SK-MEL-5 (cell line): ENCODE measurements around the gene ORMDL3. TPM values are rescaled to one million over a fixed set of nuclear protein-coding genes. Genes with fewer than 3 reads are reported as not detected.
"Not testable (repeated sequence)": the region's sequence is repeated elsewhere in the genome, so short reads cannot be mapped to it uniquely, and the experiment has no call there.

ENCODE experiments used
- DNase-seq: peaks from one replicate; pipeline ENCODE4 v3.0.0-alpha.2; 2016; ENCODE audit warnings: low read depth, low spot score
- in situ Hi-C: cut with HindIII; loops from 2 replicates; pipeline ENCODE4 v1.10.0; 2016; ENCODE audit warnings: low sequenced_read_pairs, high pct_unique_total_duplicates, low pct_unique_long_range_greater_than_20kb
- total RNA-seq: library from RNA; depleted of rRNA; stranded (reverse); fragments of >200 nt; shearing (Covaris generic); gene quantifications from 2 replicates; pipeline ENCODE4 v1.2.3, GENCODE V29; 2014

Gene ORMDL3
- total RNA-seq, 1 experiment from 2014 or later: 32.4 TPM

GRCh38 chr17:39952680-39953470, 25.5 kb upstream of the ORMDL3 start:
- in situ Hi-C loops: no loop called here
- DNase-seq: peak; percentile 94

- in situ Hi-C loops: no loop called here
- no peak for DNase-seq
These were observed 24.7 kb upstream of the ORMDL3 start for GRCh38 chr17:39951924-39952679.

GRCh38 chr17:39950871-39951348, 23.5 kb upstream of the ORMDL3 start:
- DNase-seq: no peak
- in situ Hi-C loops: no loop called here

GRCh38 chr17:39949028-39949427, 21.6 kb upstream of the ORMDL3 start:
- in situ Hi-C loops: no loop called here
- DNase-seq: no peak

GRCh38 chr17:39948489-39948828, 21.1 kb upstream of the ORMDL3 start:
- DNase-seq, in situ Hi-C loops: not testable (repeated sequence)

GRCh38 chr17:39946551-39947330, 19.3 kb upstream of the ORMDL3 start:
- in situ Hi-C loops: no loop called here

GRCh38 chr17:39944393-39944711, 17.0 kb upstream of the ORMDL3 start:
- in situ Hi-C loops: no loop called here
- no peak for DNase-seq

More at GRCh38 chr17:39946551-39947330, 19.3 kb upstream of the ORMDL3 start:
- DNase-seq: no peak

- in situ Hi-C loops: no loop called here
- DNase-seq: no peak
These were observed 16.4 kb upstream of the ORMDL3 start for GRCh38 chr17:39943702-39944392.

- DNase-seq: peak; percentile 61
- in situ Hi-C loops: no loop called here
These were observed 12.4 kb upstream of the ORMDL3 start for GRCh38 chr17:39939588-39940419.

- DNase-seq: no peak
- in situ Hi-C loops: no loop called here
These were observed 11.7 kb upstream of the ORMDL3 start for GRCh38 chr17:39939106-39939505.

- DNase-seq: peak; percentile 48
These were observed 10.9 kb upstream of the ORMDL3 start for GRCh38 chr17:39938140-39938869.

GRCh38 chr17:39937447-39937846, 10.0 kb upstream of the ORMDL3 start:
- DNase-seq: no peak
- in situ Hi-C loops: no loop called here

More at GRCh38 chr17:39938140-39938869, 10.9 kb upstream of the ORMDL3 start:
- in situ Hi-C loops: no loop called here

GRCh38 chr17:39935909-39936308, 8.5 kb upstream of the ORMDL3 start:
- DNase-seq: no peak
- in situ Hi-C loops: no loop called here

GRCh38 chr17:39934324-39934723, 6.9 kb upstream of the ORMDL3 start:
- in situ Hi-C loops: no loop called here
- no peak for DNase-seq

- DNase-seq: no peak
- in situ Hi-C loops: no loop called here
These were observed 6.5 kb upstream of the ORMDL3 start for GRCh38 chr17:39933912-39934311.

GRCh38 chr17:39929646-39930407, 2.4 kb upstream of the ORMDL3 start:
- in situ Hi-C loops: no loop called here
- no peak for DNase-seq
